DOHH2 (cell line): ENCODE data around the gene CLASP1.

ENCODE experiments used
- CTCF ChIP-seq: fragments of 200-600 bp; sonication (generic); IDR thresholded peaks from one replicate; pipeline ENCODE4 v1.5.1; 2014; ENCODE audit warnings: antibody characterized with exemption, mild to moderate bottlenecking, low read depth, low read length; ENCODE audit not compliant: poor library complexity, severe bottlenecking
- EZH2phosphoT487 ChIP-seq: fragments of 200-600 bp; sonication (generic); IDR thresholded peaks from 2 replicates; pipeline ENCODE4 v1.6.1; 2017; ENCODE audit warnings: borderline replicate concordance, mild to moderate bottlenecking, antibody characterized with exemption, low read length, moderate library complexity, mixed read lengths

DNA sequence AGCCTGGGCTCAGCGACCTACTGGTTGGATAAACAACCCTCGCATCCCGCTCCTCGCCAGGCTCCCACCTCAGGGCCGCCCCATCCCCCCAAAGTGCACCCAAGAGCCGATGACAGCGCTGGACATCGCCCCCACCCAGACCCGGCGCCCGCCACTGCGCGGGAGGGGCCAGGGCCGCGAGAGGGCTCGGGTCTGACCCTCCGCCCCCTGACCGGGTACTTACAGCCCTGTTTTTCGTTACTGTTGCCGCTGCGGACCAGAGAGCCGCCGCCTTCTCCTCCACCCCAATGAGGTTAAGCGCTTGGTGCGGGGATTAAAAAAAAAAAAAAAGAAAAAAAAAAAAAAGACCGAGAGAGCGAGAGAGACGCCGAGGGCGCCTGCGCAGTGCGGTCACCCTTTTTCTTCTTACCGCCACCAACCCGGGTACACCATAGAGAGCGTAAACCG, at the start of gene CLASP1:
- TF ChIP-seq CTCF (no peak), EZH2phosphoT487 (no peak)
